B cell (primary cell): ENCODE results near the gene SEMA3F. TPM values are rescaled to one million over a fixed set of nuclear protein-coding genes. Genes with fewer than 3 reads are reported as not detected.

ENCODE experiments used
- ATAC-seq: fragments of 200-7000 bp; cut with Tn5 transposase; one replicate; pipeline ENCODE4 v1.10.0; 2021; ENCODE audit warnings: low read depth, mild to moderate bottlenecking, moderate number of reproducible peaks, moderate library complexity
- CTCF ChIA-PET: fragments of 350-600 bp; sonication (Branson Sonifier 250); formaldehyde crosslinking; loops from one replicate; lab custom pipeline; 2021; ENCODE audit warnings: antibody characterized with exemption, inconsistent platforms; lab: Charles Lee
- POLR2A ChIA-PET: fragments of 350-600 bp; sonication (Branson Sonifier 250); formaldehyde crosslinking; loops from one replicate; lab custom pipeline; 2021; ENCODE audit warnings: antibody characterized with exemption; lab: Charles Lee
- DNase-seq: peaks from one replicate; pipeline ENCODE4 v3.0.0; 2013
- H2AFZ ChIP-seq: 2 replicates; pipeline ENCODE4 v1.6.1; 2012; ENCODE audit warnings: mild to moderate bottlenecking, low read depth, low read length; ENCODE audit not compliant: insufficient read depth, poor library complexity, severe bottlenecking
- H3K27ac ChIP-seq, 2 donors: 1 replicate in 1 of 2; 2 replicates in 1 of 2; pipeline ENCODE4 v1.5.1; 2012 to 2013; ENCODE audit warnings: low read length in 2 of 2, mild to moderate bottlenecking in 2 of 2, moderate library complexity in 1 of 2
- H3K27me3 ChIP-seq, 4 experiments: fragments of 200-600 bp in 1 of 4; sonication (generic) in 1 of 4; replicated peaks in 1 of 4; 1 replicate in 2 of 4; 2 replicates in 2 of 4; pipeline versions ENCODE4 v1.6.1 to v1.7.0; 2013 to 2016; ENCODE audit warnings: low read length in 3 of 4, mild to moderate bottlenecking in 2 of 4, mixed read lengths in 1 of 4, moderate library complexity in 1 of 4; ENCODE audit not compliant: insufficient read depth in 4 of 4, control insufficient read depth in 3 of 4; ENCODE audit errors: control extremely low read depth in 1 of 4
- H3K36me3 ChIP-seq, 2 experiments: replicated peaks in 1 of 2; 1 replicate in 1 of 2; 2 replicates in 1 of 2; pipeline versions ENCODE4 v1.6.1 to v1.7.1; 2013; ENCODE audit warnings: low read length in 1 of 2; ENCODE audit not compliant: insufficient read depth in 2 of 2, control insufficient read depth in 1 of 2; ENCODE audit errors: control extremely low read depth in 1 of 2, extremely low read depth in 1 of 2
- H3K4me1 ChIP-seq, 2 donors: fragments of 200-600 bp in 1 of 2; sonication (generic) in 1 of 2; 1 replicate in 1 of 2; 2 replicates in 1 of 2; pipeline versions ENCODE4 v1.5.1 to v1.6.1; 2013 to 2017; ENCODE audit warnings: low read length in 2 of 2; ENCODE audit not compliant: control insufficient read depth in 2 of 2, insufficient read depth in 2 of 2
- H3K4me2 ChIP-seq: replicated peaks from 2 replicates; pipeline ENCODE3; 2012; ENCODE audit warnings: mild to moderate bottlenecking, low read depth, low read length; ENCODE audit not compliant: poor library complexity, severe bottlenecking
- H3K4me3 ChIP-seq, 5 experiments: fragments of 200-600 bp in 1 of 5; sonication (generic) in 1 of 5; 1 replicate in 3 of 5; 2 replicates in 2 of 5; pipeline versions ENCODE4 v1.5.1 to v1.7.0; 2011 to 2016; ENCODE audit warnings: low read length in 4 of 5, mild to moderate bottlenecking in 4 of 5, low read depth in 2 of 5, control low read depth in 1 of 5, moderate library complexity in 1 of 5; ENCODE audit not compliant: insufficient read depth in 1 of 5; ENCODE audit errors: control extremely low read depth in 1 of 5, extremely low read depth in 1 of 5
- H3K79me2 ChIP-seq: fragments of 200-600 bp; sonication (generic); one replicate; pipeline ENCODE4 v1.6.0; 2016; ENCODE audit warnings: low read length; ENCODE audit not compliant: control insufficient read depth, insufficient read depth
- H3K9ac ChIP-seq: fragments of 200-600 bp; sonication (generic); 2 replicates; pipeline ENCODE4 v1.6.1; 2017; ENCODE audit warnings: mild to moderate bottlenecking, low read length, moderate library complexity
- H3K9me3 ChIP-seq, 3 donors: one replicate each; pipeline versions ENCODE4 v1.6.1 to v1.7.1; 2013; ENCODE audit warnings: low read length in 2 of 3; ENCODE audit not compliant: control insufficient read depth in 2 of 3, insufficient read depth in 1 of 3; ENCODE audit errors: control extremely low read depth in 1 of 3
- H4K20me1 ChIP-seq: 2 replicates; pipeline ENCODE4 v1.6.0; 2012; ENCODE audit warnings: mild to moderate bottlenecking, low read length; ENCODE audit not compliant: insufficient read depth, control insufficient read depth, poor library complexity, severe bottlenecking
- H3K27ac Mint-ChIP-seq: one replicate; pipeline ENCODE4 v1.8.0; 2021; ENCODE audit warnings: mixed read lengths
- H3K27me3 Mint-ChIP-seq: one replicate; pipeline ENCODE4 v1.8.0; 2021; ENCODE audit warnings: mixed read lengths
- H3K4me1 Mint-ChIP-seq: one replicate; pipeline ENCODE4 v1.8.0; 2021; ENCODE audit warnings: mixed read lengths
- H3K4me3 Mint-ChIP-seq: one replicate; pipeline ENCODE4 v1.8.0; 2021; ENCODE audit warnings: mixed read lengths
- H3K9me3 Mint-ChIP-seq: one replicate; pipeline ENCODE4 v1.8.0; 2022; ENCODE audit warnings: mixed read lengths; ENCODE audit not compliant: insufficient read depth
- EZH2 ChIP-seq: IDR thresholded peaks from 2 replicates; pipeline ENCODE4 v1.6.1; 2012; ENCODE audit warnings: borderline replicate concordance, low read depth, mild to moderate bottlenecking, moderate library complexity, low read length; ENCODE audit not compliant: insufficient read depth, poor library complexity, severe bottlenecking
- WGBS: methylation state at CpG from one replicate; pipeline ENCODE4 v1.1.5; 2013; ENCODE audit warnings: missing lambda C conversion rate; ENCODE audit not compliant: insufficient coverage; 5-methylcytosine and 5-hydroxymethylcytosine counted together
- intact Hi-C: fragments of 100-400 bp; cut with micrococcal nuclease; formaldehyde crosslinking; loops from one replicate; pipeline ENCODE4 v1.10.0; 2022
- polyA plus RNA-seq: library from polyadenylated mRNA; depleted of rRNA; stranded (reverse); fragments of >200 nt; gene quantifications from 2 replicates; pipeline ENCODE4 v1.2.3, GENCODE V29; 2012
- total RNA-seq, 2 donors: library from RNA; stranded (reverse); fragments of 120-200 nt in 1 of 2; gene quantifications; 1 replicate in 1 of 2; 2 replicates in 1 of 2; pipeline versions ENCODE4 v1.2.3 to v1.2.4, GENCODE V29; 2013 to 2022
- TF ChIP-seq, protein P1 (sequence below): fragments of 200-600 bp; IDR thresholded peaks from one replicate; pipeline ENCODE4 v1.8.0; 2022; ENCODE audit warnings: antibody characterized with exemption, mild to moderate bottlenecking

Gene SEMA3F
- total and polyA plus RNA-seq, 2 donors (not counting 1 experiment from before 2014, with no cell fraction given): 0.27 TPM; not detected in 1

GRCh38 chr3:50128001-50128400 lies 27.1 kb upstream of the SEMA3F start:
- Histone ChIP-seq H3K9ac (no peak overlapping the region), H3K4me1 (no peaks in the 10 kb centered on the region), H3K4me3 (no peak overlapping the region), H4K20me1 (no peaks in the 10 kb centered on the region), H3K9me3 (no peaks in the 10 kb centered on the region), H3K27ac (no peak overlapping the region), H3K4me2 (no peak overlapping the region), H3K27me3 (peaks cover 0 to 2% (median 0%) of the 10 kb centered on the region in 4 experiments), H3K79me2 (no peaks in the 10 kb centered on the region), H2AFZ (no peak overlapping the region), H3K36me3 (peaks cover 0 to 4% of the 10 kb centered on the region in 2 experiments)
- POLR2A ChIA-PET: no interaction called here
- Mint-ChIP-seq H3K27me3 (no peaks in the 10 kb centered on the region), H3K4me3 (no peak overlapping the region), H3K27ac (no peak overlapping the region), H3K9me3 (no peaks in the 10 kb centered on the region), H3K4me1 (peaks cover 2% of the 10 kb centered on the region)
- ATAC-seq (no peak), DNase-seq (no peak)
- intact Hi-C loops: no loop called here
- TF ChIP-seq, protein P1, sequence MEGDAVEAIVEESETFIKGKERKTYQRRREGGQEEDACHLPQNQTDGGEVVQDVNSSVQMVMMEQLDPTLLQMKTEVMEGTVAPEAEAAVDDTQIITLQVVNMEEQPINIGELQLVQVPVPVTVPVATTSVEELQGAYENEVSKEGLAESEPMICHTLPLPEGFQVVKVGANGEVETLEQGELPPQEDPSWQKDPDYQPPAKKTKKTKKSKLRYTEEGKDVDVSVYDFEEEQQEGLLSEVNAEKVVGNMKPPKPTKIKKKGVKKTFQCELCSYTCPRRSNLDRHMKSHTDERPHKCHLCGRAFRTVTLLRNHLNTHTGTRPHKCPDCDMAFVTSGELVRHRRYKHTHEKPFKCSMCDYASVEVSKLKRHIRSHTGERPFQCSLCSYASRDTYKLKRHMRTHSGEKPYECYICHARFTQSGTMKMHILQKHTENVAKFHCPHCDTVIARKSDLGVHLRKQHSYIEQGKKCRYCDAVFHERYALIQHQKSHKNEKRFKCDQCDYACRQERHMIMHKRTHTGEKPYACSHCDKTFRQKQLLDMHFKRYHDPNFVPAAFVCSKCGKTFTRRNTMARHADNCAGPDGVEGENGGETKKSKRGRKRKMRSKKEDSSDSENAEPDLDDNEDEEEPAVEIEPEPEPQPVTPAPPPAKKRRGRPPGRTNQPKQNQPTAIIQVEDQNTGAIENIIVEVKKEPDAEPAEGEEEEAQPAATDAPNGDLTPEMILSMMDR: no peak
- no peak for TF ChIP-seq EZH2
- CTCF ChIA-PET: no interaction called here
- 68% methylated on average over 4 of the region's 4 CpGs for WGBS

GRCh38 chr3:50130436-50130835 lies 24.7 kb upstream of the SEMA3F start:
- ChIA-PET POLR2A (no interaction called here), CTCF (no interaction called here)
- TF ChIP-seq EZH2: no peak
- TF ChIP-seq, protein P1: no peak
- Mint-ChIP-seq H3K27me3 (no peaks in the 10 kb centered on the region), H3K4me1 (no peaks in the 10 kb centered on the region), H3K9me3 (no peaks in the 10 kb centered on the region), H3K27ac (no peak overlapping the region), H3K4me3 (no peak overlapping the region)
- 93% methylated on average over 2 of the region's 2 CpGs for WGBS
- Histone ChIP-seq H3K27me3 (peaks cover 0 to 14% (median 0%) of the 10 kb centered on the region in 4 experiments), H3K4me1 (no peaks in the 10 kb centered on the region), H4K20me1 (no peaks in the 10 kb centered on the region), H3K4me2 (no peak overlapping the region), H3K27ac (no peak overlapping the region), H3K4me3 (no peak overlapping the region), H3K36me3 (no peaks in the 10 kb centered on the region), H3K9me3 (no peaks in the 10 kb centered on the region), H3K79me2 (no peaks in the 10 kb centered on the region), H3K9ac (no peak overlapping the region), H2AFZ (no peak overlapping the region)
- ATAC-seq (no peak), DNase-seq (no peak)
- intact Hi-C loops: no loop called here
